ENCODE measurements around the gene NBAS.

The NBAS gene

GRCh38 chr2:15389895-15390294 lies 171.2 kb downstream of the NBAS start:
- DNase-seq (ENCODE audit: low read depth, low spot score) = no peak
- H3K4me3 ChIP-seq (ENCODE audit: low read length) = no peak overlapping the region

GRCh38 chr2:15389326-15389700 lies 171.8 kb downstream of the NBAS start:
- no peak overlapping the region for H3K4me3 ChIP-seq (ENCODE audit: low read length)
- DNase-seq (ENCODE audit: low read depth, low spot score) = no peak

GRCh38 chr2:15388406-15389325 lies 172.5 kb downstream of the NBAS start:
- DNase-seq (ENCODE audit: low read depth, low spot score) = no peak
- H3K4me3 ChIP-seq (ENCODE audit: low read length) = no peak overlapping the region

- DNase-seq (ENCODE audit: low read depth, low spot score) = no peak
- no peak overlapping the region for H3K4me3 ChIP-seq (ENCODE audit: low read length)
Observed at GRCh38 chr2:15385184-15385583, 175.9 kb downstream of the NBAS start.

GRCh38 chr2:15383695-15384350 lies 177.3 kb downstream of the NBAS start:
- no peak for DNase-seq (ENCODE audit: low read depth, low spot score)
- H3K4me3 ChIP-seq (ENCODE audit: low read length) = no peak overlapping the region

GRCh38 chr2:15378148-15378908 lies 182.8 kb downstream of the NBAS start:
- no peak for DNase-seq (ENCODE audit: low read depth, low spot score)
- H3K4me3 ChIP-seq (ENCODE audit: low read length) = no peak overlapping the region

GRCh38 chr2:15377202-15377601 lies 183.9 kb downstream of the NBAS start:
- DNase-seq (ENCODE audit: low read depth, low spot score) = no peak
- H3K4me3 ChIP-seq (ENCODE audit: low read length) = no peak overlapping the region

GRCh38 chr2:15372019-15372418 lies 189.1 kb downstream of the NBAS start:
- no peak overlapping the region for H3K4me3 ChIP-seq (ENCODE audit: low read length)
- DNase-seq (ENCODE audit: low read depth, low spot score) = no peak

- H3K4me3 ChIP-seq (ENCODE audit: low read length) = no peak overlapping the region
- DNase-seq (ENCODE audit: low read depth, low spot score) = no peak
Observed at GRCh38 chr2:15369129-15369528, 192.0 kb downstream of the NBAS start.

- no peak for DNase-seq (ENCODE audit: low read depth, low spot score)
- no peak overlapping the region for H3K4me3 ChIP-seq (ENCODE audit: low read length)
Observed at GRCh38 chr2:15367715-15368114, 193.4 kb downstream of the NBAS start.

GRCh38 chr2:15367205-15367604 lies 193.9 kb downstream of the NBAS start:
- H3K4me3 ChIP-seq (ENCODE audit: low read length) = no peak overlapping the region
- no peak for DNase-seq (ENCODE audit: low read depth, low spot score)

- no peak overlapping the region for H3K4me3 ChIP-seq (ENCODE audit: low read length)
- no peak for DNase-seq (ENCODE audit: low read depth, low spot score)
Observed at GRCh38 chr2:15365411-15365810, 195.7 kb downstream of the NBAS start.

GRCh38 chr2:15364561-15364960 lies 196.6 kb downstream of the NBAS start:
- no peak for DNase-seq (ENCODE audit: low read depth, low spot score)

GRCh38 chr2:15363734-15364133 lies 197.4 kb downstream of the NBAS start:
- H3K4me3 ChIP-seq (ENCODE audit: low read length) = no peak overlapping the region
- no peak for DNase-seq (ENCODE audit: low read depth, low spot score)

More at GRCh38 chr2:15364561-15364960, 196.6 kb downstream of the NBAS start:
- H3K4me3 ChIP-seq (ENCODE audit: low read length) = no peak overlapping the region

- no peak for DNase-seq (ENCODE audit: low read depth, low spot score)
- H3K4me3 ChIP-seq (ENCODE audit: low read length) = no peak overlapping the region
Observed at GRCh38 chr2:15363142-15363541, 198.0 kb downstream of the NBAS start.

GRCh38 chr2:15359716-15360531 lies 201.2 kb downstream of the NBAS start:
- DNase-seq (ENCODE audit: low read depth, low spot score) = no peak

GRCh38 chr2:15357922-15358321 lies 203.2 kb downstream of the NBAS start:
- no peak overlapping the region for H3K4me3 ChIP-seq (ENCODE audit: low read length)
- DNase-seq (ENCODE audit: low read depth, low spot score) = no peak

More at GRCh38 chr2:15359716-15360531, 201.2 kb downstream of the NBAS start:
- no peak overlapping the region for H3K4me3 ChIP-seq (ENCODE audit: low read length)

GRCh38 chr2:15357186-15357585 lies 203.9 kb downstream of the NBAS start:
- DNase-seq (ENCODE audit: low read depth, low spot score) = no peak
- no peak overlapping the region for H3K4me3 ChIP-seq (ENCODE audit: low read length)

GRCh38 chr2:15355386-15355785 lies 205.7 kb downstream of the NBAS start:
- no peak for DNase-seq (ENCODE audit: low read depth, low spot score)
- no peak overlapping the region for H3K4me3 ChIP-seq (ENCODE audit: low read length)

Measured in Jurkat, Clone E6-1 (cell line).